Natural killer cell treated with Interleukin-12 subunit alpha and Interleukin-12 subunit beta and Interleukin-15 and Interleukin-18, amount 100 ng/mL, for 72 hours (primary cell): Measurements from ENCODE around the gene RACGAP1. TPM values are rescaled to one million over a fixed set of nuclear protein-coding genes. Genes with fewer than 3 reads are reported as not detected.
"Not testable (repeated sequence)": the region's sequence is repeated elsewhere in the genome, so short reads cannot be mapped to it uniquely, and the experiment has no call there.

Experiments
- ATAC-seq, 2 donors: fragments of 150-1000 bp; cut with Tn5 transposase in 1 of 2; sonication (Bioruptor Pico), chemical (Tn5 transposase) in 1 of 2; 2 replicates each; pipeline ENCODE4 v1.10.0; 2021
- DNase-seq: peaks from one replicate; pipeline ENCODE4 v3.0.0; 2022; ENCODE audit warnings: low spot score
- H3K27ac Mint-ChIP-seq, 2 donors: 1 replicate in 1 of 2; 2 replicates in 1 of 2; pipeline ENCODE4 v1.8.0; 2022; ENCODE audit warnings: mixed read lengths in 2 of 2, mild to moderate bottlenecking in 1 of 2, moderate library complexity in 1 of 2
- H3K27me3 Mint-ChIP-seq, 2 donors: 1 replicate in 1 of 2; 2 replicates in 1 of 2; pipeline ENCODE4 v1.8.0; 2022; ENCODE audit warnings: mixed read lengths in 2 of 2
- H3K36me3 Mint-ChIP-seq: one replicate; pipeline ENCODE4 v1.8.0; 2022; ENCODE audit warnings: mixed read lengths
- H3K4me1 Mint-ChIP-seq, 2 donors: 1 replicate in 1 of 2; 2 replicates in 1 of 2; pipeline ENCODE4 v1.8.0; 2022; ENCODE audit warnings: low read depth in 2 of 2, mixed read lengths in 2 of 2, mild to moderate bottlenecking in 1 of 2
- H3K4me3 Mint-ChIP-seq: one replicate; pipeline ENCODE4 v1.8.0; 2022; ENCODE audit warnings: mixed read lengths
- H3K9me3 Mint-ChIP-seq: 2 replicates; pipeline ENCODE4 v1.8.0; 2022; ENCODE audit warnings: mixed read lengths
- total RNA-seq, 2 donors: library from RNA; stranded (reverse); gene quantifications; one replicate each; pipeline ENCODE4 v1.2.3, GENCODE V29; 2022

The RACGAP1 gene
- total RNA-seq, 2 donors from 2014 or later = 72.2 to 107 TPM

DNA sequence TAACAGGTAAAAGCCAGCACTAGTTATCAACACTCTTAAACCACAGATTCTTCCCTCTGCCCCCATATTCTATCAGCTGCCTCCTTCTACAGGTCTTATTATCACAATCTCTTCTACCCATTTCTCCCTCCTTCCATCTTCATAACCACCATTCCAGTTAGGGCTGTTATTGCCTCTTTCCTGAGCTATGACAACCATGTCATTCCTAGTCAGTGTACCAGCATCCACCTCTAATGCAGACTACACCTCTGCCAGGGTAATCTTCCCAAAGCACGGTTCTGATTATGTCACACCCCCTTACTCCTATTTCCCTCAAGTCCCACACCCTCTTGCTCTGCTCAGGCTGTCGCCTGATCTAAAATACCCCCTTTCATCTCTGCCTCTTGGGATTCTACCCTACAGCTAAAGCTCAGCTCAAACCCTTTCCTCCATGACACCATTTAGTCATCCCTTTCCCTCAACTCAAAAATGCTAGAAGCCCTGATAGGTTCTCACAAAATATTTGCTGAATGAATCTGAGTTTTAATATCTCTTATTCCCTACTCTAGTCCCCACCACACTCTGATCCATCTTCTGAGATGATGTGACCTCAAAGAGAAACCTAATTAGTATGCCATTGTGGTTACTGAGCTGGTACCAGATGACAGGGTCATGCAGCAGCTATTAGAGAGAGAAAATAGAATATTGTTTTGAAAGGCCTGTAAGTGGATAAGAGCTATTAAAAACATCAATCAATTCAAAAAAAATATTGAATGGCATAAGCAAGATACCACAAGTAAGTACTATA, 11.7 kb downstream of the RACGAP1 start:
- Mint-ChIP-seq H3K9me3 (no peaks in the 10 kb centered on the region), H3K4me1 (peaks cover 0 to 6% of the 10 kb centered on the region in 2 donors), H3K36me3 (peaks cover 6% of the 10 kb centered on the region), H3K27ac (no peak overlapping the region), H3K4me3 (no peak overlapping the region), H3K27me3 (no peaks in the 10 kb centered on the region)
- ATAC-seq (no peak), DNase-seq (no peak)

DNA sequence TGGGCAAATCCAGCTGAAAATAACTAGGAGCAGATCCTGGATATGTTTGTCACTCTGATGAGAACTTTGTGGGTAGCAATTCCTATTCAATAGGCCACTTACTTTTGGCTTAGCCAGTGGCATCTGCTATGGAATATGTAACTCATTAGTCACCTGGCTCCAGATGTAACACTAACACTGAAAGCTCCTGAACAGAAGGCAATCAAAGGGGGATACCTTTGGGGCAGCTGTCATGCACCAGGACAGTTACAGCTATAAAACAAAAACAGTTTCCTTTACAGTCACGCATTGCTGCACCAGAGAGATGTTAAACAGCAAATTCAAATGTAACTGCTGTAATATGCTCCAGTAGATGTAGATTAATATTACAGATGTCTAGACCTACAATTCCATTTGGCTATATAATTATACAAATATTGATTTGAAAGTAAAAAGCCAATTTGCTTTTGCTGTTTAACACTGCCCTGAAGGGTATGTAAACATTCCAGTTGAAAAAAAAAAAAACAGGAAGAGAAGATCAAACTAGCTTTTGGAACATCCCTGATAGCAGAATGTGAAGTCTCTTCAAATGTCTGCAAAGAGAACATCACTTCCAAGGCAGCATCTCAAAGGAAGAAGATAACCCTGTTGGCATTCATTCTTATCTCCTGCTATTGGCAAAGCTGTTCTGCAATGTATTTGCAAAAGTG, 18.4 kb downstream of the RACGAP1 start:
- ATAC-seq = no peak
- no peak overlapping the region for H3K4me3 Mint-ChIP-seq
- no peaks in the 10 kb centered on the region for H3K9me3 Mint-ChIP-seq
- H3K27ac Mint-ChIP-seq = no peak overlapping the region
- no peaks in the 10 kb centered on the region for H3K36me3 Mint-ChIP-seq
- no peaks in the 10 kb centered on the region for H3K4me1 Mint-ChIP-seq
- H3K27me3 Mint-ChIP-seq = no peaks in the 10 kb centered on the region
- no peak for DNase-seq

DNA sequence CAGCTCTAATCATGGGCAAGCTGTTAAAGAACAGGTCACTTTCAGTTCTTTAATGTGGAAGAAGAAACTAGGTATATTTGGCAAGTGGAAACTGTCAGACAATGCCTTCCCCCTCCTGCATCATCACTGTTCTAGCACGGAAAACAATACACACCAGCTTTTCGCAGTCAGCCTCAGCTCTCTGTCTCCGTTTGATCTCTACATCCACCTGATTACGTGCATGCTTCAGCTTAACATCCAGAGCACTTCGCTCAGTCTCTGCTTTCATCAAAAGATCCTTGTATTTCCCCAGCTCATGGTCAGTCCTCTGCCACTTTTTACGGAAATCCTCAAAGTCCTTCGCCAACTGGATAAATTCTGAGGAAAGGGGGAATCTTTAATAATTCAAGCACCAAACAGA, 19.0 kb downstream of the RACGAP1 start:
- DNase-seq (no peak), ATAC-seq (no peak)
- no peak overlapping the region for H3K27ac Mint-ChIP-seq
- no peaks in the 10 kb centered on the region for H3K27me3 Mint-ChIP-seq
- H3K4me1 Mint-ChIP-seq = no peaks in the 10 kb centered on the region
- no peaks in the 10 kb centered on the region for H3K9me3 Mint-ChIP-seq
- peaks cover 1% of the 10 kb centered on the region for H3K36me3 Mint-ChIP-seq
- H3K4me3 Mint-ChIP-seq = no peak overlapping the region

GRCh38 chr12:50005175-50005574, 20.1 kb downstream of the RACGAP1 start:
- H3K4me1 Mint-ChIP-seq = no peaks in the 10 kb centered on the region
- no peak for ATAC-seq
- H3K36me3 Mint-ChIP-seq = peaks cover 7% of the 10 kb centered on the region
- H3K4me3 Mint-ChIP-seq = no peak overlapping the region
- H3K27ac Mint-ChIP-seq = no peak overlapping the region
- no peaks in the 10 kb centered on the region for H3K9me3 Mint-ChIP-seq
- DNase-seq = no peak
- H3K27me3 Mint-ChIP-seq = no peaks in the 10 kb centered on the region

DNA sequence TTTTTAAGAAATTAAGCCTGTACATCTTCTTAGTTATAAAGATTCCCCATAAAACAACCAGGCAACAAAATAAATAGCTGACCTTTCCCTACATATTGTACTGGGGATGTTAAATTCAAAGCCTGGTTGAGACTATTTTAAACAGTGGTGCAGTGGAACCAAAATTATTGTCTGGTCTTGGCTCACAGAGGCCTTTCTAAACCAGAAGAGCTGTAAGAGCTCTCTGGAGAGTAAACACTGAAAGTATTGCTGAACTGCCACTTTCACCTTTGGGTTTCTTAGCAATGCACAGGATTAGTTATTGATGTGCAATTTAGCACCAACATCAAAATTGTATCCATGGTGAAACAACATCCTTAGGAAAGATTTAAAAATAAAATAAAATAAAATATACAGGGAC, 20.6 kb downstream of the RACGAP1 start:
- H3K9me3 Mint-ChIP-seq = no peaks in the 10 kb centered on the region
- no peaks in the 10 kb centered on the region for H3K4me1 Mint-ChIP-seq
- DNase-seq (no peak), ATAC-seq (no peak)
- H3K4me3 Mint-ChIP-seq = no peak overlapping the region
- no peaks in the 10 kb centered on the region for H3K27me3 Mint-ChIP-seq
- H3K36me3 Mint-ChIP-seq = peaks cover 7% of the 10 kb centered on the region
- no peak overlapping the region for H3K27ac Mint-ChIP-seq

DNA sequence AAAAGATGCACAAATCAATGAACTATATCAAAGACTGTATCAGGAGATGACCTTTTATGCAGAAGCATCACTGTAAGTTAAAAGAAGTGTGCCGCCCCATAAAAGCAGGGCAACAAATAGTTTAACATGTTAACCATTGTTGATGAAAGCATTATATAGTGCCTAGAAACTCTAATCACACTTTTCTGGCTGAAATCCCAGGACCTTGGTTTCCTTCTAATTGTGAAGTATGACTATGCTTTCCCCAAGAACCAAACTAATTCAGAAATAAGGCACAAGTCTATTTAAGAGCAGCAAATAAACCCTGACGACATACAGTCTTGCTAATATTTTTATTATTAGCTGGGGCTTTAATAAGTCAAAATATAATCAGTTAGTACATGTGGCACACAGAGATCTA, 21.7 kb downstream of the RACGAP1 start:
- no peak overlapping the region for H3K27ac Mint-ChIP-seq
- peaks cover 13% of the 10 kb centered on the region for H3K36me3 Mint-ChIP-seq
- DNase-seq (no peak), ATAC-seq (no peak)
- H3K27me3 Mint-ChIP-seq = no peaks in the 10 kb centered on the region
- H3K9me3 Mint-ChIP-seq = no peaks in the 10 kb centered on the region
- H3K4me1 Mint-ChIP-seq = no peaks in the 10 kb centered on the region
- no peak overlapping the region for H3K4me3 Mint-ChIP-seq

DNA sequence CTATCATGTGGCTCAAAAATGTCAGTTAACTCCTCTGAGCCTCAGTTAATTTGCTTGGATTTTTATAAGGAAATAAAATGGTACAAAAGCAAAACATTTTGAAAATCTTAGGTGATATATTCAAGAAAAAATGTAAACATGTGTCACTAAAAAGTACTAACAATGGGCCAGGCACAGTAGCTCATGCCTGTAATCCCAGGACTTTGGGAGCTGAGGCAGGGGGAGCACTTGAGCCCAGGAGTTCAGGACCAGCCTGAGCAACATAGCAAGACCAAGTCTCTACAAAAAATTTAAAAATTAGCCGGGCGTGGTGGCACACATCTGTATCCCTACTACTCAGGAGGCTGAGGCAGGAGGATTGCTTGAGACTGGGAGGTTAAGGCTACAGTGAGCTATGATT, 26.8 kb downstream of the RACGAP1 start:
- Mint-ChIP-seq H3K4me1 (no peaks in the 10 kb centered on the region), H3K4me3 (no peak overlapping the region), H3K36me3 (peaks cover 26% of the 10 kb centered on the region), H3K27ac (no peak overlapping the region), H3K27me3 (no peaks in the 10 kb centered on the region), H3K9me3 (no peaks in the 10 kb centered on the region)
- no peak for DNase-seq
- no peak for ATAC-seq

- Mint-ChIP-seq H3K4me1 (no peaks in the 10 kb centered on the region), H3K36me3 (peaks cover 38% of the 10 kb centered on the region), H3K4me3 (no peak overlapping the region), H3K9me3 (no peaks in the 10 kb centered on the region), H3K27me3 (no peaks in the 10 kb centered on the region), H3K27ac (no peak overlapping the region)
- DNase-seq = no peak
- ATAC-seq = no peak
These were observed 35.0 kb downstream of the RACGAP1 start for GRCh38 chr12:49990273-49990672.

DNA sequence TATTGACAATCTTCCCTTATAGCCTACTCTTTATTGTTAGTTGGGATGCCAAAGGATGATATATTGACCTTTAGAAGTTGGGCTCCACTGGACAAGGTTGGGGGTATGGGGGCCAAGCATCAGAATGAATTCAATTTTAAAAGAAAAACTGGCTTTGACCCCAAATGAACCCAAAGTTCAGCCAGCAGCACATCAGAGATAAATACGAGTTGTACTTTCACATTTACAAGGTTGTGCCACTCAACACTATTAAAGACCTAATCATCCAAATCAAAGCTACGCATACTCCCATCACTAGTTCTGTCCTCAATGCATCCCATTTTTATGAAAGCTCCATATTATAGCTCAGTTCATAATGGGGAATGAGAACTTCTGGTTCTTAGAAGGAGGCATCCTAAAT, 35.9 kb downstream of the RACGAP1 start:
- H3K9me3 Mint-ChIP-seq, H3K27me3 Mint-ChIP-seq, H3K4me3 Mint-ChIP-seq, ATAC-seq, H3K27ac Mint-ChIP-seq, H3K4me1 Mint-ChIP-seq, DNase-seq: not testable (repeated sequence)
- H3K36me3 Mint-ChIP-seq = peaks cover 35% of the 10 kb centered on the region

DNA sequence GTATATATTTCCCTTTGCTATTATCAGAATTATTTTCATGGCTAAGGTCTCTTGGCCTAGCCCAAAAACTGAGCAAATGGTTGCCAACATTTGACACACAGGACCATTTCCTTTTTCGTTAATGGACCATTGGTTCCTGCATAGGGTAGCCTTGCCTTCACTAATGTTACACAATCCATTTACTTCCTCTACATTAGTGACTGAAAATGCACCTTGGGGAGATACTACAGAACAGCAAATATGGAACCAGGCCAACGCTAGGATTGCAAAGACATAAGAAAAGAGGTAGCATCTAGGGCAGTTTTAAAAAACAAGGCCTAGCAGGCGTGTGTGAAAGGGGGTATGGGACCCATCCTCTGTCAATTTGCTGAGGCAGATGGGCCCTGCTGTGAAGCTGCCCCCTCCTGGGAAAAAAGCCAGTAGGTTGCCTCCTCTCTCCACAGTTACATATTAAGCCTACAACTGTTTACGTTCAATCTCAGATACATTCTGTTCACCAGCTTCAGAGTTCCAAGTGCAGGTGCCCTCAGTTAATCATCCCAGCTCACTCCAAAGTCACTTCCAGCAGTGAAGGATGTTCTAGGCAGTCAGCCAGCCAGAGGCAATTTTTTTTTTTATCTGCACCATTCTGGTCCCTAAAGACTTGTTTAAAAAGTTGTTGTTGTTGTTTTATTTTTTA, 37.5 kb downstream of the RACGAP1 start:
- Mint-ChIP-seq H3K36me3 (peaks cover 25% of the 10 kb centered on the region), H3K27me3 (no peaks in the 10 kb centered on the region)

GRCh38 chr12:49986476-49986875, 38.8 kb downstream of the RACGAP1 start:
- not testable (repeated sequence) for H3K4me3 Mint-ChIP-seq, H3K9me3 Mint-ChIP-seq, H3K27me3 Mint-ChIP-seq, ATAC-seq, H3K27ac Mint-ChIP-seq, DNase-seq, H3K4me1 Mint-ChIP-seq
- H3K36me3 Mint-ChIP-seq = peaks cover 18% of the 10 kb centered on the region

More for the DNA sequence above, 37.5 kb downstream of the RACGAP1 start:
- H3K27ac Mint-ChIP-seq = no peak overlapping the region
- no peak overlapping the region for H3K4me3 Mint-ChIP-seq
- peaks cover 0 to 3% of the 10 kb centered on the region in 2 donors for H3K4me1 Mint-ChIP-seq
- no peaks in the 10 kb centered on the region for H3K9me3 Mint-ChIP-seq
- no peak for DNase-seq
- no peak for ATAC-seq

- Mint-ChIP-seq H3K9me3 (no peaks in the 10 kb centered on the region), H3K27ac (no peak overlapping the region), H3K4me3 (no peak overlapping the region), H3K36me3 (peaks cover 18% of the 10 kb centered on the region), H3K27me3 (no peaks in the 10 kb centered on the region), H3K4me1 (peaks cover 0 to 5% of the 10 kb centered on the region in 2 donors)
- DNase-seq = no peak
- no peak for ATAC-seq
These were observed 39.3 kb downstream of the RACGAP1 start for GRCh38 chr12:49985981-49986380.

GRCh38 chr12:49984476-49985359, 40.6 kb downstream of the RACGAP1 start:
- ATAC-seq (no peak), DNase-seq (no peak)
- peaks cover 15% of the 10 kb centered on the region for H3K36me3 Mint-ChIP-seq
- H3K9me3 Mint-ChIP-seq = no peaks in the 10 kb centered on the region
- no peaks in the 10 kb centered on the region for H3K27me3 Mint-ChIP-seq
- no peak overlapping the region for H3K4me3 Mint-ChIP-seq
- H3K27ac Mint-ChIP-seq = no peak overlapping the region
- H3K4me1 Mint-ChIP-seq = peaks cover 0 to 5% of the 10 kb centered on the region in 2 donors
